A673 (cell line): ENCODE results near the gene PJA1. TPM values are rescaled to one million over a fixed set of nuclear protein-coding genes. Genes with fewer than 3 reads are reported as not detected.

ENCODE experiments used
- BruUV-seq: library from RNA; stranded (reverse); fragments of 400-500 nt; replicated peaks from 2 replicates; lab custom pipeline; 2021; lab: Mats Ljungman, UMichigan
- CTCF ChIA-PET: fragments of 300-600 bp; sonication (Branson Sonifier 250); formaldehyde crosslinking; loops from one replicate; lab custom pipeline; 2022; ENCODE audit warnings: antibody characterized with exemption; lab: Charles Lee
- POLR2A ChIA-PET: fragments of 300-600 bp; sonication (Branson Sonifier 250); formaldehyde crosslinking; loops from one replicate; lab custom pipeline; 2022; ENCODE audit warnings: antibody characterized with exemption; ENCODE audit not compliant: low non-redundant PET; lab: Charles Lee
- DNase-seq: peaks from one replicate; pipeline ENCODE4 v3.0.0-alpha.2; 2015; ENCODE audit warnings: low spot score
- H3K27ac ChIP-seq: fragments of 200-600 bp; sonication (generic); 2 replicates; pipeline ENCODE4 v1.5.1; 2016; ENCODE audit warnings: mixed run types, low read depth, mild to moderate bottlenecking, mixed read lengths, antibody characterized with exemption, low read length; ENCODE audit not compliant: poor library complexity, severe bottlenecking
- H3K27me3 ChIP-seq: fragments of 200-600 bp; sonication (generic); replicated peaks from 2 replicates; pipeline ENCODE4 v1.6.1; 2017; ENCODE audit warnings: mixed run types, low read depth, mild to moderate bottlenecking, mixed read lengths, antibody characterized with exemption, low read length; ENCODE audit not compliant: insufficient read depth, poor library complexity
- H3K36me3 ChIP-seq: fragments of 200-600 bp; sonication (generic); 2 replicates; pipeline ENCODE4 v1.6.1; 2016; ENCODE audit warnings: mixed run types, mild to moderate bottlenecking, mixed read lengths, antibody characterized with exemption, low read length; ENCODE audit not compliant: insufficient read depth, poor library complexity, severe bottlenecking
- H3K4me1 ChIP-seq: fragments of 200-600 bp; sonication (generic); 2 replicates; pipeline ENCODE4 v1.6.1; 2017; ENCODE audit warnings: mixed run types, mild to moderate bottlenecking, mixed read lengths, antibody characterized with exemption, low read length; ENCODE audit not compliant: insufficient read depth, poor library complexity, severe bottlenecking
- H3K4me3 ChIP-seq: fragments of 200-600 bp; sonication (generic); 2 replicates; pipeline ENCODE4 v1.5.1; 2016; ENCODE audit warnings: low read depth, mixed run types, mild to moderate bottlenecking, mixed read lengths, low read length; ENCODE audit not compliant: poor library complexity, severe bottlenecking
- H3K9me3 ChIP-seq: fragments of 200-600 bp; sonication (generic); 2 replicates; pipeline ENCODE4 v1.6.1; 2016; ENCODE audit warnings: mixed run types, low read depth, mild to moderate bottlenecking, mixed read lengths, antibody characterized with exemption, low read length; ENCODE audit not compliant: poor library complexity, severe bottlenecking
- EZH2 ChIP-seq: fragments of 200-600 bp; sonication (generic); IDR thresholded peaks from 2 replicates; pipeline ENCODE4 v1.6.1; 2017; ENCODE audit warnings: borderline replicate concordance, low read depth, mild to moderate bottlenecking, mixed read lengths, antibody characterized with exemption, low read length; ENCODE audit not compliant: poor library complexity, severe bottlenecking
- intact Hi-C: fragments of 100-400 bp; cut with micrococcal nuclease; formaldehyde crosslinking; loops from one replicate; pipeline ENCODE4 v1.10.0; 2022; ENCODE audit not compliant: unreplicated experiment
- total RNA-seq: library from RNA; stranded (reverse); gene quantifications from 2 replicates; pipeline ENCODE4 v1.2.3, GENCODE V29; 2021
- TF ChIP-seq, protein P1 (sequence below): fragments of 300-800, 200-600 bp; sonication (generic); conservative IDR thresholded peaks from 2 replicates; pipeline ENCODE4 v1.5.1; 2017; ENCODE audit warnings: low read depth, mild to moderate bottlenecking, antibody characterized with exemption, low read length, moderate library complexity, mixed read lengths

Gene PJA1
- total RNA-seq, 1 experiment from 2014 or later, result 36.0 TPM

DNA sequence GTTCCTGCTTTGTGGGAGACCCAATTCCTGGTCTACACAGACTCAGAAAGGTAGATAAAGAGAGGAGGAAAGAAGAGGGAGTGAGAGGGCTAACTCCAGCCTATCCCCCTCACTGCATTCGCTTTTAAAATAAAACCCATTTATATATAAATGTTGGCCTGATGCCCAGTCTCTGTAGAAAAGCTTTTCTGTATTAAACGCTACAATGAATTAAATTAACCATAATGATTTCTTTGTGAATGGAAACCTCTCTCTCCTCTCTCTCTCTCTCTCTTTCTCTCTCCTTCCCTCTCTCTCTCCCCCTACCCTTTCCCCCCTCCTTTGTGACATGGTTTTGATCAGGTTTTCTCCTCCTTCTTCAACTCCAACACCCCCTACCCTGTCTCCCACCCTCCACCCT lies 34.8 kb downstream of the PJA1 start:
- DNase-seq, result peak; percentile 55
- peaks cover 18% of the 10 kb centered on the region for H3K4me1 ChIP-seq
- H3K36me3 ChIP-seq, result no peaks in the 10 kb centered on the region
- intact Hi-C loops, result no loop called here
- H3K27me3 ChIP-seq, result no peaks in the 10 kb centered on the region
- ChIA-PET POLR2A (no interaction called here), CTCF (no interaction called here)
- H3K27ac ChIP-seq, result no peak overlapping the region
- BruUV-seq, result no TSS peak
- no peaks in the 10 kb centered on the region for H3K9me3 ChIP-seq
- no peak for TF ChIP-seq EZH2
- TF ChIP-seq, protein P1, sequence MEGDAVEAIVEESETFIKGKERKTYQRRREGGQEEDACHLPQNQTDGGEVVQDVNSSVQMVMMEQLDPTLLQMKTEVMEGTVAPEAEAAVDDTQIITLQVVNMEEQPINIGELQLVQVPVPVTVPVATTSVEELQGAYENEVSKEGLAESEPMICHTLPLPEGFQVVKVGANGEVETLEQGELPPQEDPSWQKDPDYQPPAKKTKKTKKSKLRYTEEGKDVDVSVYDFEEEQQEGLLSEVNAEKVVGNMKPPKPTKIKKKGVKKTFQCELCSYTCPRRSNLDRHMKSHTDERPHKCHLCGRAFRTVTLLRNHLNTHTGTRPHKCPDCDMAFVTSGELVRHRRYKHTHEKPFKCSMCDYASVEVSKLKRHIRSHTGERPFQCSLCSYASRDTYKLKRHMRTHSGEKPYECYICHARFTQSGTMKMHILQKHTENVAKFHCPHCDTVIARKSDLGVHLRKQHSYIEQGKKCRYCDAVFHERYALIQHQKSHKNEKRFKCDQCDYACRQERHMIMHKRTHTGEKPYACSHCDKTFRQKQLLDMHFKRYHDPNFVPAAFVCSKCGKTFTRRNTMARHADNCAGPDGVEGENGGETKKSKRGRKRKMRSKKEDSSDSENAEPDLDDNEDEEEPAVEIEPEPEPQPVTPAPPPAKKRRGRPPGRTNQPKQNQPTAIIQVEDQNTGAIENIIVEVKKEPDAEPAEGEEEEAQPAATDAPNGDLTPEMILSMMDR, result no peak
- no peak overlapping the region for H3K4me3 ChIP-seq

DNA sequence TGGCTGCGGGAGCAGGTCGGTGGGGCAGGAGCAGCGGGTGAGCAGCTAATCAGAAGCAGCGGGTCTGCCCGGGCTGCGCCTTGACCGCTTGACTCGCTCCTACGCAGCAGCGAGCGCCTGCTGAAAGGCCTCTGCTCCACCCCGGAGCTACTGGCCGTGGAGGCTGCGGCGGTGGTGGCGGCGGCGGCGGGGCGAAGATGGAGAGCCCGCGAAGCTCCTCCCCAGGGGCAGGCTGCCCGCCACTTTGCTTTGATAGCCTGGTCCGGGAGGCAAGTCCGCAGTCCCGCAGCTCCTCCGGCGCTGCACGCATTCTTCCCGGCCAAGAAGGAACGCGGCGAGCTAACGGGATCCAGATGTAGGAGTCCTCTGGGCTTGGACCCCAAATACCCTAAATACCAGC lies 36.7 kb downstream of the PJA1 start:
- no TSS peak for BruUV-seq
- Histone ChIP-seq H3K4me1 (peaks cover 18% of the 10 kb centered on the region), H3K9me3 (no peaks in the 10 kb centered on the region), H3K36me3 (no peaks in the 10 kb centered on the region), H3K27me3 (no peaks in the 10 kb centered on the region), H3K4me3 (no peak overlapping the region), H3K27ac (no peak overlapping the region)
- ChIA-PET POLR2A (no interaction called here), CTCF (no interaction called here)
- intact Hi-C loops, result no loop called here
- no peak for DNase-seq
- no peak for TF ChIP-seq EZH2
- TF ChIP-seq, protein P1, result no peak

DNA sequence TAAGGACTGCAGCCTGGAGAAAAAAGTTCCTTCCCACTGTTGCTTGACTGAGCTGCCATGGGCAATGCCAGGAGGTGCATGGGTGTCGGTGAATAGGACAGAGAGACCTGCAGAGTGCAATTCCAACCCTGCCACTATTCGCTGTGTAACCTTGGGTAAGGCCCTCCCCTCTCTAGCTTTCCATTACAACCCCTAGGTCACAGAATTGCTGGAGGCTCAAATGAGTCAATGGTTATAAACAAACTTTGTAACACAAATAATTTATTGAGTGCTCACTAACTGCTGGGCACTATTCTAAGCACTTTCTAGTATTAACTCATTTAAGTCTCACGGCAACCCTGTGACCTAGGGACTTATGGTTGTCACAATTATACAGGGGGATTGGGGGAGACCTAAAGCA lies 37.8 kb downstream of the PJA1 start:
- Histone ChIP-seq H3K36me3 (no peaks in the 10 kb centered on the region), H3K4me3 (no peak overlapping the region), H3K27me3 (no peaks in the 10 kb centered on the region), H3K9me3 (no peaks in the 10 kb centered on the region), H3K4me1 (peaks cover 18% of the 10 kb centered on the region), H3K27ac (no peak overlapping the region)
- ChIA-PET POLR2A (no interaction called here), CTCF (no interaction called here)
- no TSS peak for BruUV-seq
- intact Hi-C loops, result no loop called here
- DNase-seq, result no peak
- TF ChIP-seq, protein P1, result no peak
- TF ChIP-seq EZH2, result no peak
